ENCODE data around the gene SETD6. TPM values are rescaled to one million over a fixed set of nuclear protein-coding genes. Genes with fewer than 3 reads are reported as not detected.
A peak's percentile ranks its signal among the peaks of the same experiment; 100 is the strongest.
"Not testable (repeated sequence)": the region's sequence is repeated elsewhere in the genome, so short reads cannot be mapped to it uniquely, and the experiment has no call there.

The SETD6 gene
- total RNA-seq, 5 donors from 2014 or later (not counting 1 experiment from before 2014, with no cell fraction given): 29.6 to 44.2 (median 35.1) TPM

- H3K4me1 Mint-ChIP-seq; H3K27ac ChIP-seq (ENCODE audit: low read length); H3K36me3 Mint-ChIP-seq; H3K27me3 Mint-ChIP-seq; H3K9me3 ChIP-seq; H3K4me3 Mint-ChIP-seq; POLR2A ChIA-PET; H3K9me3 Mint-ChIP-seq; H3K4me3 ChIP-seq (ENCODE audit: control insufficient read depth in 1 of 2, extremely low read depth in 1 of 2, low read length in 1 of 2); ATAC-seq (replicated peaks in 1 of 4); H3K27ac Mint-ChIP-seq; H3K36me3 ChIP-seq (ENCODE audit: control insufficient read depth in 2 of 2, extremely low read depth in 1 of 2, insufficient read depth in 1 of 2, low read length in 1 of 2): not testable (repeated sequence)
- peak in 1 of 35 experiments; percentile 2 for DNase-seq
- 67% methylated on average over 2 of the region's 8 CpGs for WGBS (ENCODE audit: insufficient coverage)
- Histone ChIP-seq H3K27me3 (replicated peaks in 1 of 2; ENCODE audit: control insufficient read depth in 2 of 2, extremely low read depth in 1 of 2, insufficient read depth in 2 of 2, low read length in 1 of 2) (peaks cover 0 to 35% of the 10 kb centered on the region in 2 experiments), H3K4me1 (ENCODE audit: control insufficient read depth in 1 of 2, extremely low read depth in 1 of 2, insufficient read depth in 2 of 2, low read length in 2 of 2) (peaks cover 0 to 12% of the 10 kb centered on the region in 2 experiments)
- CTCF ChIA-PET: interaction anchor here in 1 of 2 donors (1.5 kb wide), 1 partner anchor 154 kb away, joined by 4 read pairs; no protein-coding TSS in a partner anchor
Measured at GRCh38 chr16:58490539-58490938, 24.8 kb upstream of the SETD6 start.

DNA sequence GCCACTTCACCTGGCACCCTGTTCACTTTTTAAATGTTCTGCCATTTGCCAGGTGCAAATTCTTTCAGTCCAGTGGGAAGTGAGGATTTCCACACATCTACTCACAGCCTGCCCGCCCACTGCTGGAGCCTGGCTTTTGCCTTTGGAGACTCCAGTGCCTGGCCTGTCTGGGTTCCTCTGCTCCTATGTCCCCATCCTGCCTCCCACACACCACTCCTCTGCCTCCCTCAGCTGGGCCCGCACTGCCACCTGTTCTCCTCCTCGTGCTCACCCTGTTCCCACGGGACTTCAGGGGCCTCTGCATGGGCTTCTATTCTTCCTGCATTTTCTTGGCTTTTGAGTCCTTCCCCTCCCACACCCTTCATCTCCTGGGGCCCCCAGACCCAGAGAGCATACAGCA, 23.3 kb upstream of the SETD6 start:
- ATAC-seq (replicated peaks in 1 of 4): no peak
- H3K36me3 ChIP-seq (ENCODE audit: control insufficient read depth in 2 of 2, extremely low read depth in 1 of 2, insufficient read depth in 1 of 2, low read length in 1 of 2): no peaks in the 10 kb centered on the region
- Mint-ChIP-seq H3K27me3 (peaks cover 0 to 2% of the 10 kb centered on the region in 2 donors), H3K4me3 (no peak overlapping the region), H3K36me3 (no peaks in the 10 kb centered on the region), H3K4me1 (peaks cover 0 to 12% (median 11%) of the 10 kb centered on the region in 3 donors), H3K27ac (no peak overlapping the region), H3K9me3 (no peaks in the 10 kb centered on the region)
- CTCF ChIA-PET: interaction anchor here in 1 of 2 donors (0.5 to 0.7 kb wide), 3 partner anchors 124 to 164 kb away, joined by 3 to 6 read pairs (median 4); no protein-coding TSS in a partner anchor
- peak in 1 of 35 experiments; percentile 1 for DNase-seq
- POLR2A ChIA-PET: no interaction called here
- peaks cover 0 to 12% of the 10 kb centered on the region in 2 experiments for H3K4me1 ChIP-seq (ENCODE audit: control insufficient read depth in 1 of 2, extremely low read depth in 1 of 2, insufficient read depth in 2 of 2, low read length in 2 of 2)
- H3K27me3 ChIP-seq (replicated peaks in 1 of 2; ENCODE audit: control insufficient read depth in 2 of 2, extremely low read depth in 1 of 2, insufficient read depth in 2 of 2, low read length in 1 of 2): peaks cover 0 to 29% of the 10 kb centered on the region in 2 experiments
- H3K27ac ChIP-seq (ENCODE audit: low read length): no peak overlapping the region
- no peak overlapping the region for H3K4me3 ChIP-seq (ENCODE audit: control insufficient read depth in 1 of 2, extremely low read depth in 1 of 2, low read length in 1 of 2)
- no peaks in the 10 kb centered on the region for H3K9me3 ChIP-seq
- 68% methylated on average over 3 of the region's 4 CpGs for WGBS (ENCODE audit: insufficient coverage)

DNA sequence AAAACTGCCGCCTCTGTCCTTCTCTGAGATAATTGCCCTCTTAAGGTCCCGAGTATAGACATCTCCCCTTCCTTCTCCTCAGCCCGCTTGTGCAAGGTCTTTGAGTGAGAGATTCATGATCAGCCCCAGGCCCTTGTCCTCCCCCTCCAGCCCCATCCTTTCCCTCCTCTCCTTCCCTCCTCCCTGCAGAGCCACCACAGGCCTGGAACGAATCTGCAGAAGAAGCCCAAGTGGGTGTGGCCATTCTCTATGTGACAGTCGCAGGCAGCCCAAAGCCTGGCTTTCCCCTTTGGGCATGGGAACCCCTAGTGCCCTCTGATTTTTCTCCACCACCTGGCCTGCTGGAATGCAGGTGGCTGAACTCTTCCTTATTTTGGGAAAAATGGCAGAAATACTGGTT, 22.6 kb upstream of the SETD6 start:
- ATAC-seq (replicated peaks in 1 of 4) (no peak), DNase-seq (no peak)
- Histone ChIP-seq H3K4me1 (ENCODE audit: control insufficient read depth in 1 of 2, extremely low read depth in 1 of 2, insufficient read depth in 2 of 2, low read length in 2 of 2) (peaks cover 0 to 7% of the 10 kb centered on the region in 2 experiments), H3K27ac (ENCODE audit: low read length) (no peak overlapping the region), H3K9me3 (no peaks in the 10 kb centered on the region), H3K27me3 (replicated peaks in 1 of 2; ENCODE audit: control insufficient read depth in 2 of 2, extremely low read depth in 1 of 2, insufficient read depth in 2 of 2, low read length in 1 of 2) (peaks cover 0 to 23% of the 10 kb centered on the region in 2 experiments), H3K36me3 (ENCODE audit: control insufficient read depth in 2 of 2, extremely low read depth in 1 of 2, insufficient read depth in 1 of 2, low read length in 1 of 2) (no peaks in the 10 kb centered on the region), H3K4me3 (ENCODE audit: control insufficient read depth in 1 of 2, extremely low read depth in 1 of 2, low read length in 1 of 2) (no peak overlapping the region)
- H3K27me3 Mint-ChIP-seq: peaks cover 0 to 2% of the 10 kb centered on the region in 2 donors
- H3K4me1 Mint-ChIP-seq: peaks cover 0 to 11% (median 11%) of the 10 kb centered on the region in 3 donors
- no peak overlapping the region for H3K4me3 Mint-ChIP-seq
- H3K27ac Mint-ChIP-seq: no peak overlapping the region
- CTCF ChIA-PET: interaction anchor here in 1 of 2 donors (0.6 to 1.6 kb wide), 3 partner anchors 155 to 165 kb away, joined by 4 to 5 read pairs (median 4); no protein-coding TSS in a partner anchor
- no peaks in the 10 kb centered on the region for H3K9me3 Mint-ChIP-seq
- WGBS (ENCODE audit: insufficient coverage): 70% methylated on average over 4 of the region's 5 CpGs
- no peaks in the 10 kb centered on the region for H3K36me3 Mint-ChIP-seq
- POLR2A ChIA-PET: interaction anchor here in 1 of 2 donors (0.6 to 0.7 kb wide), 2 partner anchors 25 to 238 kb away, joined by 3 to 5 read pairs; no protein-coding TSS in a partner anchor

- H3K9me3 Mint-ChIP-seq: no peaks in the 10 kb centered on the region
- WGBS (ENCODE audit: insufficient coverage): 79% methylated on average over 18 of the region's 20 CpGs
Measured at GRCh38 chr16:58493756-58494431, 21.4 kb upstream of the SETD6 start.

GRCh38 chr16:58494981-58495520, 20.3 kb upstream of the SETD6 start:
- no peak overlapping the region for H3K27ac Mint-ChIP-seq
- no peaks in the 10 kb centered on the region for H3K9me3 ChIP-seq
- ATAC-seq (replicated peaks in 1 of 4) (peak in 2 of 4 experiments; percentile 38 to 65), DNase-seq (peak in 28 of 35 experiments; percentile 22 to 72 (median 44))
- CTCF ChIA-PET: no interaction called here
- H3K27me3 ChIP-seq (replicated peaks in 1 of 2; ENCODE audit: control insufficient read depth in 2 of 2, extremely low read depth in 1 of 2, insufficient read depth in 2 of 2, low read length in 1 of 2): peaks cover 0 to 31% of the 10 kb centered on the region in 2 experiments
- no peaks in the 10 kb centered on the region for H3K9me3 Mint-ChIP-seq
- H3K27me3 Mint-ChIP-seq: peaks cover 0 to 5% of the 10 kb centered on the region in 2 donors
- 5% methylated on average over 6 of the region's 8 CpGs for WGBS (ENCODE audit: insufficient coverage)
- H3K27ac ChIP-seq (ENCODE audit: low read length): no peak overlapping the region
- H3K4me3 ChIP-seq (ENCODE audit: control insufficient read depth in 1 of 2, extremely low read depth in 1 of 2, low read length in 1 of 2): no peak overlapping the region
- no peak overlapping the region for H3K4me3 Mint-ChIP-seq
- peaks cover 1 to 14% (median 13%) of the 10 kb centered on the region in 3 donors for H3K4me1 Mint-ChIP-seq
- POLR2A ChIA-PET: no interaction called here
- peaks cover 0 to 7% of the 10 kb centered on the region in 2 experiments for H3K4me1 ChIP-seq (ENCODE audit: control insufficient read depth in 1 of 2, extremely low read depth in 1 of 2, insufficient read depth in 2 of 2, low read length in 2 of 2)
- H3K36me3 ChIP-seq (ENCODE audit: control insufficient read depth in 2 of 2, extremely low read depth in 1 of 2, insufficient read depth in 1 of 2, low read length in 1 of 2): no peaks in the 10 kb centered on the region
- no peaks in the 10 kb centered on the region for H3K36me3 Mint-ChIP-seq

More at GRCh38 chr16:58493756-58494431, 21.4 kb upstream of the SETD6 start:
- H3K4me1 ChIP-seq (ENCODE audit: control insufficient read depth in 1 of 2, extremely low read depth in 1 of 2, insufficient read depth in 2 of 2, low read length in 2 of 2): peaks cover 0 to 5% of the 10 kb centered on the region in 2 experiments
- Mint-ChIP-seq H3K4me1 (peaks cover 0 to 11% (median 9%) of the 10 kb centered on the region in 3 donors), H3K36me3 (no peaks in the 10 kb centered on the region), H3K4me3 (no peak overlapping the region), H3K27me3 (peaks cover 0 to 2% of the 10 kb centered on the region in 2 donors), H3K27ac (no peak overlapping the region)
- H3K27ac ChIP-seq (ENCODE audit: low read length): no peak overlapping the region
- H3K9me3 ChIP-seq: no peaks in the 10 kb centered on the region
- no peak for DNase-seq
- H3K36me3 ChIP-seq (ENCODE audit: control insufficient read depth in 2 of 2, extremely low read depth in 1 of 2, insufficient read depth in 1 of 2, low read length in 1 of 2): no peaks in the 10 kb centered on the region
- POLR2A ChIA-PET: no interaction called here
- no peak overlapping the region for H3K4me3 ChIP-seq (ENCODE audit: control insufficient read depth in 1 of 2, extremely low read depth in 1 of 2, low read length in 1 of 2)
- ATAC-seq (replicated peaks in 1 of 4): no peak
- CTCF ChIA-PET: interaction anchor here (0.5 to 1.6 kb wide), 3 partner anchors 15 to 157 kb away, joined by 3 to 7 read pairs (median 4); no protein-coding TSS in a partner anchor
- H3K27me3 ChIP-seq (replicated peaks in 1 of 2; ENCODE audit: control insufficient read depth in 2 of 2, extremely low read depth in 1 of 2, insufficient read depth in 2 of 2, low read length in 1 of 2): peaks cover 0 to 19% of the 10 kb centered on the region in 2 experiments

GRCh38 chr16:58495521-58496331, 19.6 kb upstream of the SETD6 start:
- Mint-ChIP-seq H3K9me3 (no peaks in the 10 kb centered on the region), H3K27ac (no peak overlapping the region), H3K36me3 (no peaks in the 10 kb centered on the region), H3K4me3 (no peak overlapping the region), H3K4me1 (peaks cover 8 to 19% (median 16%) of the 10 kb centered on the region in 3 donors), H3K27me3 (peaks cover 0 to 11% of the 10 kb centered on the region in 2 donors)
- DNase-seq (no peak), ATAC-seq (replicated peaks in 1 of 4) (no peak)
- Histone ChIP-seq H3K4me1 (ENCODE audit: control insufficient read depth in 1 of 2, extremely low read depth in 1 of 2, insufficient read depth in 2 of 2, low read length in 2 of 2) (peaks cover 3 to 14% of the 10 kb centered on the region in 2 experiments), H3K9me3 (no peaks in the 10 kb centered on the region), H3K27ac (ENCODE audit: low read length) (no peak overlapping the region), H3K4me3 (ENCODE audit: control insufficient read depth in 1 of 2, extremely low read depth in 1 of 2, low read length in 1 of 2) (no peak overlapping the region), H3K27me3 (replicated peaks in 1 of 2; ENCODE audit: control insufficient read depth in 2 of 2, extremely low read depth in 1 of 2, insufficient read depth in 2 of 2, low read length in 1 of 2) (peaks cover 0 to 37% of the 10 kb centered on the region in 2 experiments), H3K36me3 (ENCODE audit: control insufficient read depth in 2 of 2, extremely low read depth in 1 of 2, insufficient read depth in 1 of 2, low read length in 1 of 2) (no peaks in the 10 kb centered on the region)
- POLR2A ChIA-PET: no interaction called here
- CTCF ChIA-PET: interaction anchor here in 1 of 2 donors (0.8 kb wide), 1 partner anchor 261 kb away, joined by 3 read pairs; no protein-coding TSS in a partner anchor
- WGBS (ENCODE audit: insufficient coverage): 82% methylated on average over 21 of the region's 24 CpGs

Measured in T-cell (primary cell).